Activated naive CD4-positive, alpha-beta T cell treated with anti-CD3 and anti-CD28 coated beads, Interleukin-2, amount 50 U/mL, for 24 hours (primary cell): Measurements from ENCODE around the gene DAZAP1.

ENCODE experiments used
- H3K27ac Mint-ChIP-seq: one replicate; pipeline ENCODE4 v1.8.0; 2021; ENCODE audit warnings: mild to moderate bottlenecking, mixed read lengths
- H3K27me3 Mint-ChIP-seq: one replicate; pipeline ENCODE4 v1.8.0; 2021; ENCODE audit warnings: mixed read lengths
- H3K36me3 Mint-ChIP-seq: one replicate; pipeline ENCODE4 v1.8.0; 2021; ENCODE audit warnings: mixed read lengths
- H3K4me1 Mint-ChIP-seq: one replicate; pipeline ENCODE4 v1.8.0; 2021; ENCODE audit warnings: mixed read lengths
- H3K4me3 Mint-ChIP-seq: one replicate; pipeline ENCODE4 v1.8.0; 2021; ENCODE audit warnings: mild to moderate bottlenecking, mixed read lengths
- H3K9me3 Mint-ChIP-seq: one replicate; pipeline ENCODE4 v1.8.0; 2021; ENCODE audit warnings: mixed read lengths

Gene DAZAP1

GRCh38 chr19:1386945-1387683 lies 20.3 kb upstream of the DAZAP1 start:
- H3K36me3 Mint-ChIP-seq, result peaks cover 7% of the 10 kb centered on the region
- H3K9me3 Mint-ChIP-seq, result no peaks in the 10 kb centered on the region
- H3K4me1 Mint-ChIP-seq, result peaks cover 26% of the 10 kb centered on the region
- H3K4me3 Mint-ChIP-seq, result no peak overlapping the region
- no peak overlapping the region for H3K27ac Mint-ChIP-seq
- H3K27me3 Mint-ChIP-seq, result peaks cover 3% of the 10 kb centered on the region

GRCh38 chr19:1387684-1388636 lies 19.4 kb upstream of the DAZAP1 start:
- Mint-ChIP-seq H3K27ac (no peak overlapping the region), H3K4me3 (no peak overlapping the region), H3K36me3 (peaks cover 7% of the 10 kb centered on the region), H3K27me3 (peaks cover 3% of the 10 kb centered on the region), H3K9me3 (no peaks in the 10 kb centered on the region), H3K4me1 (peaks cover 26% of the 10 kb centered on the region)

GRCh38 chr19:1388637-1389026 lies 18.8 kb upstream of the DAZAP1 start:
- no peaks in the 10 kb centered on the region for H3K27me3 Mint-ChIP-seq
- no peak overlapping the region for H3K4me3 Mint-ChIP-seq
- no peaks in the 10 kb centered on the region for H3K9me3 Mint-ChIP-seq
- H3K27ac Mint-ChIP-seq, result no peak overlapping the region
- H3K4me1 Mint-ChIP-seq, result peaks cover 20% of the 10 kb centered on the region
- peaks cover 4% of the 10 kb centered on the region for H3K36me3 Mint-ChIP-seq

GRCh38 chr19:1389033-1389940 lies 18.1 kb upstream of the DAZAP1 start:
- peaks cover 19% of the 10 kb centered on the region for H3K4me1 Mint-ChIP-seq
- H3K4me3 Mint-ChIP-seq, result no peak overlapping the region
- no peaks in the 10 kb centered on the region for H3K27me3 Mint-ChIP-seq
- no peaks in the 10 kb centered on the region for H3K9me3 Mint-ChIP-seq
- peaks cover 3% of the 10 kb centered on the region for H3K36me3 Mint-ChIP-seq
- H3K27ac Mint-ChIP-seq, result no peak overlapping the region

GRCh38 chr19:1390890-1391423 lies 16.4 kb upstream of the DAZAP1 start:
- no peak overlapping the region for H3K4me3 Mint-ChIP-seq
- H3K9me3 Mint-ChIP-seq, result no peaks in the 10 kb centered on the region
- H3K4me1 Mint-ChIP-seq, result peaks cover 14% of the 10 kb centered on the region
- H3K36me3 Mint-ChIP-seq, result peaks cover 3% of the 10 kb centered on the region
- no peak overlapping the region for H3K27ac Mint-ChIP-seq
- no peaks in the 10 kb centered on the region for H3K27me3 Mint-ChIP-seq

- H3K36me3 Mint-ChIP-seq, result peaks cover 3% of the 10 kb centered on the region
- H3K27me3 Mint-ChIP-seq, result no peaks in the 10 kb centered on the region
- no peak overlapping the region for H3K4me3 Mint-ChIP-seq
- H3K27ac Mint-ChIP-seq, result no peak overlapping the region
- H3K4me1 Mint-ChIP-seq, result peaks cover 9% of the 10 kb centered on the region
- no peaks in the 10 kb centered on the region for H3K9me3 Mint-ChIP-seq
Measured at GRCh38 chr19:1392407-1392806, 15.0 kb upstream of the DAZAP1 start.

GRCh38 chr19:1392939-1393530 lies 14.4 kb upstream of the DAZAP1 start:
- Mint-ChIP-seq H3K27me3 (no peaks in the 10 kb centered on the region), H3K27ac (no peak overlapping the region), H3K4me1 (peaks cover 9% of the 10 kb centered on the region), H3K4me3 (no peak overlapping the region), H3K36me3 (peaks cover 3% of the 10 kb centered on the region), H3K9me3 (no peaks in the 10 kb centered on the region)

- H3K27ac Mint-ChIP-seq, result no peak overlapping the region
- H3K4me1 Mint-ChIP-seq, result peaks cover 8% of the 10 kb centered on the region
- H3K27me3 Mint-ChIP-seq, result no peaks in the 10 kb centered on the region
- peaks cover 1% of the 10 kb centered on the region for H3K36me3 Mint-ChIP-seq
- H3K9me3 Mint-ChIP-seq, result no peaks in the 10 kb centered on the region
- no peak overlapping the region for H3K4me3 Mint-ChIP-seq
Measured at GRCh38 chr19:1393841-1394240, 13.5 kb upstream of the DAZAP1 start.

- Mint-ChIP-seq H3K4me3 (no peak overlapping the region), H3K36me3 (peaks cover 1% of the 10 kb centered on the region), H3K27me3 (no peaks in the 10 kb centered on the region), H3K4me1 (peaks cover 5% of the 10 kb centered on the region), H3K27ac (peak overlapping the region; percentile 35), H3K9me3 (no peaks in the 10 kb centered on the region)
Measured at GRCh38 chr19:1394252-1395193, 12.9 kb upstream of the DAZAP1 start.

GRCh38 chr19:1395194-1396018 lies 12.0 kb upstream of the DAZAP1 start:
- Mint-ChIP-seq H3K4me1 (peaks cover 9% of the 10 kb centered on the region), H3K27me3 (no peaks in the 10 kb centered on the region), H3K4me3 (no peak overlapping the region), H3K36me3 (peaks cover 1% of the 10 kb centered on the region), H3K27ac (no peak overlapping the region), H3K9me3 (no peaks in the 10 kb centered on the region)

GRCh38 chr19:1396019-1396767 lies 11.2 kb upstream of the DAZAP1 start:
- Mint-ChIP-seq H3K4me3 (no peak overlapping the region), H3K4me1 (peaks cover 9% of the 10 kb centered on the region), H3K9me3 (no peaks in the 10 kb centered on the region), H3K27ac (no peak overlapping the region), H3K36me3 (peaks cover 1% of the 10 kb centered on the region), H3K27me3 (no peaks in the 10 kb centered on the region)

- H3K27me3 Mint-ChIP-seq, result no peaks in the 10 kb centered on the region
- H3K4me3 Mint-ChIP-seq, result no peak overlapping the region
- no peak overlapping the region for H3K27ac Mint-ChIP-seq
- H3K9me3 Mint-ChIP-seq, result no peaks in the 10 kb centered on the region
- peaks cover 1% of the 10 kb centered on the region for H3K36me3 Mint-ChIP-seq
- H3K4me1 Mint-ChIP-seq, result peaks cover 9% of the 10 kb centered on the region
Measured at GRCh38 chr19:1396768-1397679, 10.4 kb upstream of the DAZAP1 start.
